H9 (cell line): ENCODE data around the gene PDZD2. TPM values are rescaled to one million over a fixed set of nuclear protein-coding genes. Genes with fewer than 3 reads are reported as not detected.

Source experiments
- DNase-seq: peaks from one replicate; pipeline ENCODE4 v3.0.0-alpha.2; 2017
- H2AFZ ChIP-seq: one replicate; pipeline ENCODE4 v1.6.1; 2013; ENCODE audit warnings: mild to moderate bottlenecking, low read length, control low read depth, moderate library complexity
- H2AK5ac ChIP-seq: 2 replicates; pipeline ENCODE4 v1.6.1; 2013; ENCODE audit warnings: low read length, control low read depth, mixed read lengths; ENCODE audit not compliant: insufficient read length
- H2BK120ac ChIP-seq: one replicate; pipeline ENCODE4 v1.6.1; 2013; ENCODE audit warnings: low read depth, mild to moderate bottlenecking, low read length, control low read depth, inconsistent platforms; ENCODE audit not compliant: poor library complexity, severe bottlenecking
- H2BK12ac ChIP-seq: 2 replicates; pipeline ENCODE4 v1.6.1; 2013; ENCODE audit warnings: low read length, control low read depth, mixed read lengths, low read depth; ENCODE audit not compliant: insufficient read length
- H2BK15ac ChIP-seq: 2 replicates; pipeline ENCODE4 v1.6.1; 2013; ENCODE audit warnings: low read depth, low read length, control low read depth
- H2BK20ac ChIP-seq: one replicate; pipeline ENCODE4 v1.6.1; 2013; ENCODE audit warnings: low read depth, mild to moderate bottlenecking, low read length, control low read depth, inconsistent platforms; ENCODE audit not compliant: poor library complexity, severe bottlenecking
- H2BK5ac ChIP-seq: 2 replicates; pipeline ENCODE4 v1.6.1; 2013; ENCODE audit warnings: low read length, control low read depth, mixed read lengths; ENCODE audit not compliant: insufficient read length
- H3K14ac ChIP-seq: 2 replicates; pipeline ENCODE4 v1.6.1; 2013; ENCODE audit warnings: low read length, control low read depth; ENCODE audit not compliant: insufficient read depth
- H3K18ac ChIP-seq: 2 replicates; pipeline ENCODE4 v1.6.1; 2013; ENCODE audit warnings: low read depth, mild to moderate bottlenecking, mixed read lengths, low read length, control low read depth; ENCODE audit not compliant: insufficient read length
- H3K23ac ChIP-seq: 2 replicates; pipeline ENCODE4 v1.6.1; 2013; ENCODE audit warnings: low read length, control low read depth, mixed read lengths, low read depth; ENCODE audit not compliant: insufficient read length
- H3K23me2 ChIP-seq: 2 replicates; pipeline ENCODE4 v1.6.1; 2013; ENCODE audit warnings: low read depth, mild to moderate bottlenecking, mixed read lengths, low read length, control low read depth; ENCODE audit not compliant: insufficient read length, poor library complexity, severe bottlenecking
- H3K27ac ChIP-seq: 2 replicates; pipeline ENCODE4 v1.5.1; 2013; ENCODE audit warnings: low read length, control low read depth, mixed read lengths, low read depth; ENCODE audit not compliant: insufficient read length
- H3K27me3 ChIP-seq: 2 replicates; pipeline ENCODE4 v1.6.1; 2013; ENCODE audit warnings: low read length, control low read depth, inconsistent platforms; ENCODE audit not compliant: insufficient read depth
- H3K4ac ChIP-seq: 2 replicates; pipeline ENCODE4 v1.6.1; 2013; ENCODE audit warnings: low read depth, mild to moderate bottlenecking, control low read depth, inconsistent platforms, low read length, moderate library complexity
- H3K4me1 ChIP-seq: 2 replicates; pipeline ENCODE4 v1.6.1; 2013; ENCODE audit warnings: low read length, control low read depth, inconsistent platforms; ENCODE audit not compliant: insufficient read depth
- H3K4me2 ChIP-seq: 2 replicates; pipeline ENCODE4 v1.6.1; 2013; ENCODE audit warnings: low read length, control low read depth, mixed read lengths; ENCODE audit not compliant: insufficient read length, insufficient read depth
- H3K56ac ChIP-seq: 2 replicates; pipeline ENCODE4 v1.6.1; 2013; ENCODE audit warnings: low read depth, mild to moderate bottlenecking, mixed read lengths, low read length, control low read depth; ENCODE audit not compliant: insufficient read length
- H3K79me1 ChIP-seq: 2 replicates; pipeline ENCODE4 v1.6.1; 2013; ENCODE audit warnings: low read depth, mild to moderate bottlenecking, moderate library complexity, low read length, control low read depth, inconsistent platforms; ENCODE audit not compliant: insufficient read depth, poor library complexity, severe bottlenecking
- H3K79me2 ChIP-seq: 2 replicates; pipeline ENCODE4 v1.6.1; 2013; ENCODE audit warnings: low read length, control low read depth, inconsistent platforms; ENCODE audit not compliant: insufficient read depth
- H3K9ac ChIP-seq: 2 replicates; pipeline ENCODE4 v1.6.1; 2013; ENCODE audit warnings: low read length, control low read depth, mixed read lengths; ENCODE audit not compliant: insufficient read length; ENCODE audit errors: extremely low read depth
- H3K9me3 ChIP-seq: one replicate; pipeline ENCODE4 v1.6.1; 2013; ENCODE audit warnings: low read depth, low read length, inconsistent platforms; ENCODE audit not compliant: control insufficient read depth
- H3T11ph ChIP-seq: one replicate; pipeline ENCODE4 v1.6.1; 2013; ENCODE audit warnings: mild to moderate bottlenecking, low read length, control low read depth, inconsistent platforms
- H4K20me1 ChIP-seq: one replicate; pipeline ENCODE4 v1.6.1; 2013; ENCODE audit not compliant: control insufficient read depth, insufficient read length, insufficient read depth
- H4K5ac ChIP-seq: 2 replicates; pipeline ENCODE4 v1.6.1; 2013; ENCODE audit warnings: low read depth, mild to moderate bottlenecking, mixed read lengths, low read length, control low read depth; ENCODE audit not compliant: insufficient read length
- H4K8ac ChIP-seq: replicated peaks from 2 replicates; pipeline ENCODE4 v1.6.1; 2013; ENCODE audit warnings: low read length, control low read depth, mixed read lengths, low read depth; ENCODE audit not compliant: insufficient read length
- H4K91ac ChIP-seq: 2 replicates; pipeline ENCODE4 v1.6.1; 2013; ENCODE audit warnings: low read depth, mild to moderate bottlenecking, moderate library complexity, mixed read lengths, low read length, control low read depth; ENCODE audit not compliant: insufficient read length
- H3K27ac Mint-ChIP-seq, 3 experiments: 2 replicates in 2 of 3; 3 replicates in 1 of 3; pipeline ENCODE4 v1.8.0; 2020 to 2021; ENCODE audit warnings: mixed read lengths in 3 of 3, mild to moderate bottlenecking in 1 of 3, moderate library complexity in 1 of 3
- H3K27me3 Mint-ChIP-seq: 2 replicates; pipeline ENCODE4 v1.8.0; 2021; ENCODE audit warnings: low read depth, mild to moderate bottlenecking, moderate library complexity, mixed read lengths
- H3K36me3 Mint-ChIP-seq, 3 experiments: 2 replicates in 2 of 3; 3 replicates in 1 of 3; pipeline ENCODE4 v1.8.0; 2020 to 2021; ENCODE audit warnings: low read depth in 3 of 3, mixed read lengths in 3 of 3; ENCODE audit not compliant: insufficient read depth in 1 of 3
- H3K4me1 Mint-ChIP-seq, 2 experiments: 2 replicates each; pipeline ENCODE4 v1.8.0; 2020; ENCODE audit warnings: mixed read lengths in 2 of 2
- H3K4me3 Mint-ChIP-seq, 2 experiments: 2 replicates in 1 of 2; 3 replicates in 1 of 2; pipeline ENCODE4 v1.8.0; 2020 to 2021; ENCODE audit warnings: mild to moderate bottlenecking in 2 of 2, mixed read lengths in 2 of 2, moderate library complexity in 1 of 2
- H3K9me3 Mint-ChIP-seq, 2 experiments: 2 replicates in 1 of 2; 3 replicates in 1 of 2; pipeline ENCODE4 v1.8.0; 2020; ENCODE audit warnings: mild to moderate bottlenecking in 2 of 2, mixed read lengths in 2 of 2, moderate library complexity in 1 of 2
- WGBS: extraction: QIAGEN DNeasy Blood & Tissue Kit; methylation state at CpG from one replicate; pipeline ENCODE4 v1.1.7; 2013; ENCODE audit warnings: missing lambda C conversion rate, low lambda C conversion rate, mixed read lengths; ENCODE audit not compliant: insufficient read length; ENCODE audit errors: extremely low coverage; 5-methylcytosine and 5-hydroxymethylcytosine counted together
- total RNA-seq: library from RNA; stranded (reverse); gene quantifications from 2 replicates; pipeline ENCODE4 v1.2.1, GENCODE V29; 2021
- TF ChIP-seq, protein P1 (sequence below): fragments of 200-600 bp; sonication (generic); conservative IDR thresholded peaks from 3 replicates; pipeline ENCODE4 v1.8.0; 2021; ENCODE audit warnings: antibody characterized with exemption, mild to moderate bottlenecking

Gene PDZD2
- total RNA-seq, 1 experiment from 2014 or later = 9.9 TPM

DNA sequence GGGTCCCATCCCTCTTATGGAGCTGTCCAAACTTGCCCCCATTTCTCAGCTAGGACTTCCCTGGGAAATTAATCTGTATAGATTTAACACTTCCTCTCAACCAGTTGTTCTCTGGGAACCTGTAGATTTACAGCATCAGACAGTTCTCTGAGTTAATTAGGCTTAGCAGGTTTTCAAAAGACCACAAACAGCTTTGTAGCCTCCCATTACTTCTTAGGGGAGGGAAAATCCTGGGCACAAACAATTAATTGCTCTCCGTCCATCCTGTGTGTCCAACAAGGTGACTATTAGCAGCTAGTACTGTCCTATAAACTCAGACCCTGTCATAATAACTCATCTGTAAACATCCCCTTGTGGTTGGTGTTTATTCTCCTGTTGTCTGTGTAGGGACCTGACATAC lies 337.2 kb downstream of the PDZD2 start:
- H3K4me2 ChIP-seq = no peak overlapping the region

More for the DNA sequence above, 337.2 kb downstream of the PDZD2 start:
- Histone ChIP-seq H3K79me2 (no peaks in the 10 kb centered on the region), H3K9ac (no peak overlapping the region), H4K8ac (no peak overlapping the region), H3K23ac (no peak overlapping the region), H3K4me1 (no peaks in the 10 kb centered on the region), H2BK5ac (no peak overlapping the region), H2BK20ac (no peak overlapping the region), H2AFZ (no peak overlapping the region), H3K4ac (no peak overlapping the region), H2BK12ac (no peak overlapping the region), H2AK5ac (no peak overlapping the region), H3K14ac (no peak overlapping the region), H4K20me1 (no peaks in the 10 kb centered on the region), H3T11ph (no peak overlapping the region), H3K27me3 (no peaks in the 10 kb centered on the region), H4K5ac (no peak overlapping the region), H3K18ac (no peak overlapping the region), H3K23me2 (no peaks in the 10 kb centered on the region), H2BK15ac (no peak overlapping the region), H3K79me1 (no peaks in the 10 kb centered on the region), H3K56ac (no peak overlapping the region), H3K27ac (no peak overlapping the region), H3K9me3 (no peaks in the 10 kb centered on the region), H4K91ac (no peak overlapping the region), H2BK120ac (no peak overlapping the region)
- DNase-seq = no peak
- Mint-ChIP-seq H3K9me3 (no peaks in the 10 kb centered on the region), H3K4me1 (peaks cover 2 to 12% of the 10 kb centered on the region in 2 experiments; a peak in 3 of 4 replicates), H3K4me3 (no peak overlapping the region), H3K27me3 (no peaks in the 10 kb centered on the region), H3K36me3 (no peaks in the 10 kb centered on the region), H3K27ac (no peak overlapping the region; a peak in 1 of 7 replicates)
- WGBS = no CpG with 5 or more reads among the region's 1 CpG
- TF ChIP-seq, protein P1, sequence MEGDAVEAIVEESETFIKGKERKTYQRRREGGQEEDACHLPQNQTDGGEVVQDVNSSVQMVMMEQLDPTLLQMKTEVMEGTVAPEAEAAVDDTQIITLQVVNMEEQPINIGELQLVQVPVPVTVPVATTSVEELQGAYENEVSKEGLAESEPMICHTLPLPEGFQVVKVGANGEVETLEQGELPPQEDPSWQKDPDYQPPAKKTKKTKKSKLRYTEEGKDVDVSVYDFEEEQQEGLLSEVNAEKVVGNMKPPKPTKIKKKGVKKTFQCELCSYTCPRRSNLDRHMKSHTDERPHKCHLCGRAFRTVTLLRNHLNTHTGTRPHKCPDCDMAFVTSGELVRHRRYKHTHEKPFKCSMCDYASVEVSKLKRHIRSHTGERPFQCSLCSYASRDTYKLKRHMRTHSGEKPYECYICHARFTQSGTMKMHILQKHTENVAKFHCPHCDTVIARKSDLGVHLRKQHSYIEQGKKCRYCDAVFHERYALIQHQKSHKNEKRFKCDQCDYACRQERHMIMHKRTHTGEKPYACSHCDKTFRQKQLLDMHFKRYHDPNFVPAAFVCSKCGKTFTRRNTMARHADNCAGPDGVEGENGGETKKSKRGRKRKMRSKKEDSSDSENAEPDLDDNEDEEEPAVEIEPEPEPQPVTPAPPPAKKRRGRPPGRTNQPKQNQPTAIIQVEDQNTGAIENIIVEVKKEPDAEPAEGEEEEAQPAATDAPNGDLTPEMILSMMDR = no peak
